SW 1271 (cell line): ENCODE data around the gene CEACAM21.

ENCODE experiments used
- DNase-seq, 2 experiments: peaks; one replicate each; lab custom pipeline; 2025; lab: John Stamatoyannopoulos, UW

CEACAM21 gene

GRCh38 chr19:41587101-41587837, 11.3 kb downstream of the CEACAM21 start:
- DNase-seq: no peak

- no peak for DNase-seq
Observed at GRCh38 chr19:41587838-41588210, 11.9 kb downstream of the CEACAM21 start.

- no peak for DNase-seq
Observed at GRCh38 chr19:41588497-41589209, 12.7 kb downstream of the CEACAM21 start.

DNA sequence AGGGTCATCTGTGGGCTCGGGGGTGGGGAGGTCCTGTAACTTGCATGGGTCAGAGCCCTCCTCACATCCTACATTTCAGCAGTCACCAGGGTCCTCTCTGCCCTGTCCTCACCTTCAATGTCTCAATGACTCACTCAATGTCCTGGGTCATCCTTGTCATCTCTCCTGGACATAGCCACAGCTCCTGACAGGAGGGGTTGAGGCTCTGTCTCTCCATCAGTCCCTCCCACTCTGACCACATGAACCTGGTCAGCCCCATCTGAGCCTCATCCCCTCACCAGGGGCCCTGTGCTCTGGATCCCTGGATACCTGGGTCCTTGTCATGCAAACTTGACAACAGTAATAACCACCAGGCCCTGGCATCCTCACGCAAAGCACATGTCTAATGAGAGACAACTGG, 13.4 kb downstream of the CEACAM21 start:
- DNase-seq: no peak

DNA sequence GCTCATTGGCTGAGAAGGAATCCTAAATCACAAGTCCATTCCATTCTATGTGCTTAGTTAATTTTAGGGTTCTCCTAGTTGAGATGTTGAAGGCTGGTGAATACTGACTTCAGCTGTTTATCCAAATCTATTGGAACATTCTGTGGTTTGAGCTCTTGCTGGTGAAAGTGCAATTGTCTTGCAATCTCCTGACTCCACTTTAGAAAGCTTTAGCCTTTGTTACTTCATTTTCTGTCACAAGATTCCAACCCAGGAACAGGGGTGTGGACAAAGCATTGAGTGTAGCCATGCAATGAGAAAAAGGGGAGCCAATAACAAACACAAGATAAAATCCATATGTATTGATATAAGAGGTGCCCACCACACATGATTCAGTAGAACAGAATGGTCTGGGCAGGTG, 15.0 kb downstream of the CEACAM21 start:
- no peak for DNase-seq

DNA sequence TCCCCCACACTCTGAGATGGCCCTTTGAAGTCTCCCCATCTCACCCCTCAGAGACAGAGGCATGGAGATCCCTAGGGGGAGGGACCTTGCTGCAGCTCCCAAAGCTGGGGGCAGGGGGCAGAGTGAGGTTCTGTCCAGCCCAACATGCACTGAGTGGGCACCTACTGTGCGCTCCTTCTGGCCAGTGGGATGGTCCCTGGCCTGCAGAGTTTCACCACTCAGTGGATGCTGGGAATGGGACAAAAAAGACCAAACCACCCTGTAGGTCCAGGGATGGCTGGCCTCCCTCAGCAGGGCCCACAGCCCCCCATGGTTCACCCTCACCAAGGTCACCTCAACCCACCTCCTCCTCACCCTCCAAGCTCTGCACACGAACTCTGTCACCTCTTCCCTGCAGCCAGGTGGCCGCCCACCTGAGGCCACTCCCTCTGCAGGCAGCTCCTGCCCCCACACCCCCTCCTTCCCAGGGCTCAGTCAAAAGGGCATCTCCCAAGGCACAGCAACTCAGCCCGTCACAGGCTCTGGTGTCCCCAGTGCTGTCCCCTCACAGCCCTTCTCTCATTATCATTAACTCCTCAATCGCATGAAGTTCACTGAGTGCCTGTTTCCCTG, 16.1 kb downstream of the CEACAM21 start:
- no peak for DNase-seq

DNA sequence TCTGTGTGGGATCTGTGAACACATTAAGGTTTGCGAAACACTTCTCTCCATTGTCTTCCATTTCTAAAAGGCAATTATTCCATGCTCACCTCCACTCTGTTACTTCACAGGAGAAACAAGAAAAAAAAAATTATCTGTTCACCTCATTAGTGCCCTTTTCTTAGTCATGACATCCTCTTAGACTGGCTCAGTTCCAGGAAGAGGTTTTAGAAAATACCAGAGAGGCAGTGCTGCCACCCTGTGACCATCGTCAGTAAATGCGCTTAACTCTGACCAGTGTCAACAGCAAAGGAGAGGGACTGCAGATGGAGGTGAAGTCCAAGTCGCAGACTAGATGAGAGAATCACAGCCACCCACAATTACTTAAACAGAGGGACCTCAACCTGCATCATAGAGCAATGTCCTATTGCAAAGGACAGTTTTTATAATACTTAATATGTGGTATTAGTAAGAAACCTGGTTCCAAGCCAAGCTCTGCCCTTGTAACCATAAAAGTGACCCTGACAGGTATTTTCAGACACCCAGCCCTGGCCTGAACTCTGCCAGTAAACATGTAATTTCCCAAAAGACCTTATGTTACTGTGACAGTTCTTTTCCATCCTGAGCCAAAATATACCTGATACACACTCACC, 19.4 kb downstream of the CEACAM21 start:
- DNase-seq: peak; percentile 10 to 65

DNA sequence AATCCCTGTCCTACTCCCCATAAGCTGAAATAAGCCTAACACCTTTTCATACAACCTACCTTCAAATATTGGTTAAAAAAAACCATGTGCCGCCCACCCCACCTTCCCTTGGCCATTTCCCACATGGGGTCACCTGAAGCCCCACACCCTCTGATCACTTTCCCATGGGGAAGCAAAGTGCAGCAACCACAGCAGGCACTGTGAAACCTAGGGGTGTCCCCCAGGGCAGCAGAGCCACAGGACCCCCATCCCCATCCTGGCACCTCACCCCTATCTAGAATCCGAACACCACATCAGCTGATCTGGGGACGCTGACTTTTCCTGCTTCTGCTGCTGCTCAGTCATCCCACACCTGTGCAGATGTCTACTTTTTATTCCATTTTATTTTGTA, 19.9 kb downstream of the CEACAM21 start:
- DNase-seq: no peak

GRCh38 chr19:41597600-41598041, 21.7 kb downstream of the CEACAM21 start:
- DNase-seq: peak; percentile 5 to 71

DNA sequence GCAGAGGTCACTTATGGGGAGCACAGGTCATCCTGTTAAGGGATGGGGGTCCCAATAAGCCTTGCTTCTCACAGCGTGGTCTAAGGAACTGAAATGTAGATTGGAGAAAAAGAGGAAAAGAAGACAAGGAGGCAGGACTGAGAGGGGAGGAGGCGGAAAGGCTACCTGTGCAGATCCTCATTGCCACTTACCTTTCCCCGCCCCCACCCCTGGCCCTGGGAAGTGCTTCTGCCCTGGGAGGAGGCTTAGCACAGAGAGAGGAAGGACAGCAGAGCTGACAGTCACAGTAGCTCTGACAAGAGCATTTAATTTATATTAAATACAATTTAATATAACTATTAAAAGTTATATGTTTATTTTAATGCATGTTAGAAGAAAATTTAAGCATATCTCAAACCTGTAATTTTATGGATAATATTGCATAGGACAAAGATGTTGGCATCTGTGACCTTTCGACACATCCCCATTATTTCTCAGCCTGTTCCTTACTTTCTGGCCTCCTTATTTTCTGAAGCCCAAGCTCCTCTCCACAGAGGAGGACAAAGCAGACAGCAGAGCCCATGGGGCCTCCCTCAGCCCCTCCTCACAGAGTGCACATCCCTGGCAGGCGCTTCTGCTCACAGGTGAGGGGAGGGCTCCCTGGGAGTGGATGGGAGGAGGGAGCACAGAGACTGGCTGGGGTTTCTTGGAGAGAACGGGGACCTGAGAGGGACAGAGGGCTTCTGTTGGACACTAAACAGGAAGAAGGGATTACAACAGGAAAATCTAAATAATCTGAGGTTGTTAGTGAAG, 23.4 kb downstream of the CEACAM21 start:
- DNase-seq: no peak

DNA sequence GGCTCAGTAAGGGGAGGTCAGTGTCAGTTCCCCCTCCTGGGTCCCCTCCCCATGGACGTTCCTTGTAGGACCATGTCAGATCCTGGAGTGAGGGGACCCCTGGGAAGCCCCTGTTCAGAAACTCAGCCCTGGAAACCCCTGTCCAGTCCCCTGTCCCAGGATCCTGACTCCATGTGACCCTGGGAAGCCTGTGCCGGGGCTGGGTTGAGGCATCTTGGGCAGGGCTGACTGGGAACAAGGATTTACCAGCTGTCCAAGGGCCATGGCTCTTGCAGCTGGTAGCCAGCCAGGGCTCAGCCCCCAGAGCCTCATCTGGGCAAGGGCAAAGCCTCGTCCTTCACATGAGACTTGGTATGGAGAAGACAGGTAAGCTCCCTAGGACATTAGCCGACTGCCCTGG, 25.8 kb downstream of the CEACAM21 start:
- DNase-seq: no peak

GRCh38 chr19:41604831-41605230, 28.9 kb downstream of the CEACAM21 start:
- DNase-seq: no peak

GRCh38 chr19:41606215-41606837, 30.4 kb downstream of the CEACAM21 start:
- DNase-seq: no peak

DNA sequence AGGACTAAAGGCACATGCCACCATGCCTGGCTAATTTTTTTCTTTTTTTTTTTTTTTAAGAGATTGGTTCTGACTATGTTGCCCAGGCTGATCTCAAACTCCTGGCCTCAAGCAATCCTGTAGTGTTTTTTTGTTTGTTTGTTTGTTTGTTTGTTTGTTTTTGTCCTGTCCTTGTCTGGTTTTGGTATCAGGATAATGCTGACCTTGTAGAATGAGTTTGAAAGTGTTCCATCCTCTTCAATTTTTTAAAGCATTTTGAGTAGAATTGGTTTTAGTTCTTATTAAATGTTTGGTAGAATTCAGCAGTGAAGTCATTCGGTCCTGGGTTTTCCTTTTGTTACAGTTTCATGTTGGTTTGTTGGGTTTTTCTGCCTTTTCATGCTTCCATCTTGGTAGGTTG, 31.7 kb downstream of the CEACAM21 start:
- DNase-seq: no peak

DNA sequence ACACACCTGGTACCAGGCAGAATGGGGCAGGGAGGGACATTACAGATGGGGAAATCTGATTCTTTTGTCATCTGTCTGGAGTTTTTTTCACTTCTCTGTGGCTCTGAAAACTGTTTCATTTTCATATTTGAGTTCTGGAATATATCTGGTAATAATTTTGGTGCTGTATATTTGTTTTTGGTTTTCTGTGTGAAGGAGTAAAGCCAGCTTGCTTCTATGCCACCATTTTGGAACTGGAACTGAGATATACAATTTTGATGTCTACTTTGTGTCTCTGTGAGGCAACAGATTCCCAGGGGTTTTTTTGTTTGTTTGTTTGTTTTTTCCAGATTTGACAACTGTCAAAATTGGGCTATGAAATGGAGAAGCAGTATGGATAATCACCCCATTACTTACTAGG, 34.8 kb downstream of the CEACAM21 start:
- no peak for DNase-seq

DNA sequence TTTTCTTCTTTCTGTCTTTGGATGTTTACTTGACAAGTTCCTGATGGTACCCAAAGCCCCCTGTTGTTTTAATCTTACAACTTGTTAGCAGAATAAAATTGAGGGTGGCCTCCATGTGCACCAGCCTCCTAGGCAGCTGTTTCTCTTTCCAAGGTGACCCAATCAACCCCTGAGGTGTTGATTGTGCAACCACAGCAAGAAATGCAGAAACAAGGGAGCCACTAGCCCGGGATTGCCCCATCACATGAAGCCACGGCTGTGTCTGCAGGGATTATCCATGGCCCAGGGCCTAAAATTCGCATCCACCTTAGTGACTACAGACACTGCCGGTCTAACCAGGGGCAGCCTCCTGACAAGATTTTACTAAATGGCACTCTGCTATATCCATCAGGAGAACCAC, 36.5 kb downstream of the CEACAM21 start:
- DNase-seq: no peak

GRCh38 chr19:41615207-41615606, 39.2 kb downstream of the CEACAM21 start:
- DNase-seq: no peak

- peak in 1 of 2 experiments; percentile 2 for DNase-seq
Observed at GRCh38 chr19:41616792-41617621, 41.0 kb downstream of the CEACAM21 start.

GRCh38 chr19:41617941-41618730, 42.2 kb downstream of the CEACAM21 start:
- no peak for DNase-seq
